ENCODE results near the gene KIAA1671. TPM values are rescaled to one million over a fixed set of nuclear protein-coding genes. Genes with fewer than 3 reads are reported as not detected.

Gene KIAA1671
- polyA plus RNA-seq, 1 donor (not counting 4 experiments of a cell fraction or from before 2014, with no cell fraction given) = 17.4 TPM

GRCh38 chr22:25008666-25009065 is 56.1 kb downstream of the KIAA1671 start:
- no peak for DNase-seq (ENCODE audit: low read depth, low spot score)
- no peaks in the 10 kb centered on the region for H3K27me3 ChIP-seq (ENCODE audit: control insufficient read depth, extremely low read depth, insufficient read depth, low read length)
- H3K9ac ChIP-seq (ENCODE audit: control insufficient read depth, extremely low read depth, insufficient read depth, low read length) = no peak overlapping the region
- peaks cover 5% of the 10 kb centered on the region for H3K79me2 ChIP-seq (ENCODE audit: control insufficient read depth, insufficient read depth, low read length)
- H3K4me1 ChIP-seq (ENCODE audit: control insufficient read depth, extremely low read depth, insufficient read depth, low read length) = peaks cover 12% of the 10 kb centered on the region
- FAIRE-seq = no peak
- no peak overlapping the region for H3K4me3 ChIP-seq (ENCODE audit: control insufficient read depth in 2 of 3, extremely low read depth in 1 of 3, insufficient read depth in 2 of 3, low read depth in 1 of 3, low read length in 3 of 3)
- H2AFZ ChIP-seq (ENCODE audit: control insufficient read depth, low read length) = no peak overlapping the region
- peaks cover 7% of the 10 kb centered on the region for H4K20me1 ChIP-seq (ENCODE audit: control insufficient read depth, extremely low read depth, insufficient read depth, low read length)
- H3K9me1 ChIP-seq (ENCODE audit: control insufficient read depth, extremely low read depth, insufficient read depth, low read length) = peaks cover 4% of the 10 kb centered on the region
- dilution Hi-C loops (cut with MboI; ENCODE audit: extremely low pct_ligation_motif_present, low sequenced_read_pairs) = no loop called here
- no peak for TF ChIP-seq EZH2 (IDR thresholded peaks at IDR 0.05; ENCODE audit: low read length)
- TF ChIP-seq, protein P1, sequence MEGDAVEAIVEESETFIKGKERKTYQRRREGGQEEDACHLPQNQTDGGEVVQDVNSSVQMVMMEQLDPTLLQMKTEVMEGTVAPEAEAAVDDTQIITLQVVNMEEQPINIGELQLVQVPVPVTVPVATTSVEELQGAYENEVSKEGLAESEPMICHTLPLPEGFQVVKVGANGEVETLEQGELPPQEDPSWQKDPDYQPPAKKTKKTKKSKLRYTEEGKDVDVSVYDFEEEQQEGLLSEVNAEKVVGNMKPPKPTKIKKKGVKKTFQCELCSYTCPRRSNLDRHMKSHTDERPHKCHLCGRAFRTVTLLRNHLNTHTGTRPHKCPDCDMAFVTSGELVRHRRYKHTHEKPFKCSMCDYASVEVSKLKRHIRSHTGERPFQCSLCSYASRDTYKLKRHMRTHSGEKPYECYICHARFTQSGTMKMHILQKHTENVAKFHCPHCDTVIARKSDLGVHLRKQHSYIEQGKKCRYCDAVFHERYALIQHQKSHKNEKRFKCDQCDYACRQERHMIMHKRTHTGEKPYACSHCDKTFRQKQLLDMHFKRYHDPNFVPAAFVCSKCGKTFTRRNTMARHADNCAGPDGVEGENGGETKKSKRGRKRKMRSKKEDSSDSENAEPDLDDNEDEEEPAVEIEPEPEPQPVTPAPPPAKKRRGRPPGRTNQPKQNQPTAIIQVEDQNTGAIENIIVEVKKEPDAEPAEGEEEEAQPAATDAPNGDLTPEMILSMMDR (optimal IDR thresholded peaks at IDR 0.05 in 1 of 3, IDR thresholded peaks at IDR 0.05 in 1 of 3, conservative IDR thresholded peaks at IDR 0.05 in 1 of 3; ENCODE audit: extremely low read depth in 1 of 3, insufficient read depth in 2 of 3, low read length in 3 of 3) = no peak
- H3K4me2 ChIP-seq (ENCODE audit: control insufficient read depth, extremely low read depth, insufficient read depth, low read depth, low read length) = no peak overlapping the region
- H3K36me3 ChIP-seq (ENCODE audit: control insufficient read depth in 2 of 2, extremely low read depth in 1 of 2, insufficient read depth in 2 of 2, low read length in 2 of 2) = peaks cover 3 to 4% of the 10 kb centered on the region in 2 experiments
- no peaks in the 10 kb centered on the region for H3K9me3 ChIP-seq (ENCODE audit: control insufficient read depth, low read depth, low read length)
- peak overlapping the region; percentile 30 for H3K27ac ChIP-seq (ENCODE audit: control insufficient read depth, insufficient read depth, low read length)

DNA sequence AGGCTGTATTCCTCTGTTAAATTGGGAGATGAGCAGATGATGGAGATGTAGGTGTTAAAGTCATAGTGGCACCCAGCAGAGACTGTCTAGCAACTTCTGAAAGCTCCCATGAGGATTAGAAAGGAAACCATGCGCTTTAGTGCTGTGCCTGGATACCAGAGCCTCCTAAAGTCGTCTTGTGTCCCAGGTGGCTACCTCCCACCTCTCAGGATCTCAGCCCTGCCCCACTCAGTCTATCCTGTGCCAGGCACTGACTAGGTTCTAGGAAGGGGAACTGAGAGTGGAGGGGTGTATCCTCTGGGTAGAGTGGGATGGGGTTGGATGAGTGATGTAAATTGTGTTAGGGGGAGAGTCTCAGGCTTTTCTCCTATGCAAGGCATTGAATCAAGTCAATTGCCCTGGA is 60.2 kb downstream of the KIAA1671 start:
- Histone ChIP-seq H3K9ac (ENCODE audit: control insufficient read depth, extremely low read depth, insufficient read depth, low read length) (no peak overlapping the region), H3K4me3 (ENCODE audit: control insufficient read depth in 2 of 3, extremely low read depth in 1 of 3, insufficient read depth in 2 of 3, low read depth in 1 of 3, low read length in 3 of 3) (no peak overlapping the region), H3K36me3 (ENCODE audit: control insufficient read depth in 2 of 2, extremely low read depth in 1 of 2, insufficient read depth in 2 of 2, low read length in 2 of 2) (peaks cover 3% of the 10 kb centered on the region in 2 experiments), H2AFZ (ENCODE audit: control insufficient read depth, low read length) (no peak overlapping the region), H4K20me1 (ENCODE audit: control insufficient read depth, extremely low read depth, insufficient read depth, low read length) (peaks cover 3% of the 10 kb centered on the region), H3K27ac (ENCODE audit: control insufficient read depth, insufficient read depth, low read length) (no peak overlapping the region), H3K9me1 (ENCODE audit: control insufficient read depth, extremely low read depth, insufficient read depth, low read length) (peaks cover 4% of the 10 kb centered on the region), H3K79me2 (ENCODE audit: control insufficient read depth, insufficient read depth, low read length) (no peaks in the 10 kb centered on the region), H3K4me2 (ENCODE audit: control insufficient read depth, extremely low read depth, insufficient read depth, low read depth, low read length) (no peak overlapping the region), H3K4me1 (ENCODE audit: control insufficient read depth, extremely low read depth, insufficient read depth, low read length) (peaks cover 12% of the 10 kb centered on the region), H3K27me3 (ENCODE audit: control insufficient read depth, extremely low read depth, insufficient read depth, low read length) (no peaks in the 10 kb centered on the region), H3K9me3 (ENCODE audit: control insufficient read depth, low read depth, low read length) (no peaks in the 10 kb centered on the region)
- TF ChIP-seq EZH2 (IDR thresholded peaks at IDR 0.05; ENCODE audit: low read length) = no peak
- TF ChIP-seq, protein P1 (optimal IDR thresholded peaks at IDR 0.05 in 1 of 3, IDR thresholded peaks at IDR 0.05 in 1 of 3, conservative IDR thresholded peaks at IDR 0.05 in 1 of 3; ENCODE audit: extremely low read depth in 1 of 3, insufficient read depth in 2 of 3, low read length in 3 of 3) = no peak
- FAIRE-seq (no peak), DNase-seq (ENCODE audit: low read depth, low spot score) (no peak)
- dilution Hi-C loops (cut with MboI; ENCODE audit: extremely low pct_ligation_motif_present, low sequenced_read_pairs) = no loop called here

Measured in keratinocyte (primary cell).